Measurements from ENCODE around the gene NEURL1. TPM values are rescaled to one million over a fixed set of nuclear protein-coding genes. Genes with fewer than 3 reads are reported as not detected.

NEURL1 gene
- polyA plus RNA-seq, 3 donors: 3.0 to 17.2 (median 3.3) TPM

DNA sequence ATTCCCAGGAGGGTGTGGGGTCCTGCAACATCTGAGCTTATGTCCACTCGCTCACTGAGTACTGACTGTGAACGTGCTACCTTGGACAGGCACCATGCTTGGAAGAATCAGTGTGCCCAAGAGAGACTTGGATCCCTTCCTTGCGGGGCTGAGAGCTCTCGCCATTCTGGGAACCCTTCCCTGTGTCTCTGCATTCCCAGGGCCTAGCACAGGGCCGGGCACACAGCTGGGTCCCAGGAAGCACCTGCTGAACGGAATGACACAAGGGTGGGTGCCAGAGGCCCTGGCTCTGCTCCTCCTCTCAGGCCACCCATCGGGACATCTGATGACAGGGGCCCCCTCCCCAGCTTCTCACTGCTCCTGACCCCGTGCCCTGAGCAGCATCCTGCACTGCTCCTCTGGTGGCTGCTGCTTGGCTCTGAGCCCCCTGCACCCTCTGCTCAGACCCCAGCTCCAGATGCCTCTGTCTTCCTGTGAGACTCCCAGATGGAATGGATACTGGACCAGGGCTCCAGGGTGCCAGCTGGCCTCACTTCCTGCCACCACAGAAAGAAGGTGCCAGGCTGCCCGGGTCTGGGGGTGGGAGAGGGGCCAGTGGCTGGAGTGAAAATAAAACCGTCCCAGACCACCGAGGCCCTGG is 129.6 kb downstream of the NEURL1 start:
- H3K9me3 Mint-ChIP-seq: peaks cover 0 to 2% (median 0%) of the 10 kb centered on the region in 7 donors
- Histone ChIP-seq H3K27ac (ENCODE audit: low read depth in 1 of 2, low read length in 2 of 2) (no peak overlapping the region), H4K20me1 (ENCODE audit: insufficient read depth, low read length) (no peaks in the 10 kb centered on the region), H3K36me3 (replicated peaks in 1 of 2; ENCODE audit: control insufficient read depth in 1 of 2, insufficient read depth in 2 of 2, low read length in 2 of 2) (no peaks in the 10 kb centered on the region), H3K79me2 (ENCODE audit: insufficient read depth, low read length) (no peaks in the 10 kb centered on the region), H2AFZ (ENCODE audit: insufficient read depth, low read depth, low read length, poor library complexity, severe bottlenecking) (no peak overlapping the region), H3K4me1 (ENCODE audit: control insufficient read depth in 1 of 2, insufficient read depth in 2 of 2, low read length in 2 of 2) (no peaks in the 10 kb centered on the region), H3K27me3 (ENCODE audit: control insufficient read depth in 2 of 2, insufficient read depth in 2 of 2, low read length in 2 of 2) (no peaks in the 10 kb centered on the region), H3K4me3 (replicated peaks in 1 of 3; ENCODE audit: low read depth in 2 of 3, low read length in 3 of 3) (no peak overlapping the region), H3K9me3 (replicated peaks in 1 of 2; ENCODE audit: control insufficient read depth in 1 of 2, insufficient read depth in 1 of 2, low read length in 2 of 2) (no peaks in the 10 kb centered on the region), H3K4me2 (replicated peaks; ENCODE audit: extremely low read depth, low read length, poor library complexity, severe bottlenecking) (no peak overlapping the region), H3K9ac (ENCODE audit: insufficient read depth, low read length, poor library complexity, severe bottlenecking) (no peak overlapping the region)
- no peaks in the 10 kb centered on the region for H3K36me3 Mint-ChIP-seq
- H3K27ac Mint-ChIP-seq: no peak overlapping the region
- no peak overlapping the region for H3K4me3 Mint-ChIP-seq
- peaks cover 1 to 10% (median 6%) of the 10 kb centered on the region in 3 donors for H3K27me3 Mint-ChIP-seq (ENCODE audit: low read depth in 3 of 3)
- no peaks in the 10 kb centered on the region for H3K4me1 Mint-ChIP-seq
- DNase-seq: no peak
- intact Hi-C loops (cut with micrococcal nuclease): no loop called here
- 96% methylated on average over 9 of the region's 11 CpGs for WGBS (ENCODE audit: insufficient coverage)
- TF ChIP-seq, protein P1, sequence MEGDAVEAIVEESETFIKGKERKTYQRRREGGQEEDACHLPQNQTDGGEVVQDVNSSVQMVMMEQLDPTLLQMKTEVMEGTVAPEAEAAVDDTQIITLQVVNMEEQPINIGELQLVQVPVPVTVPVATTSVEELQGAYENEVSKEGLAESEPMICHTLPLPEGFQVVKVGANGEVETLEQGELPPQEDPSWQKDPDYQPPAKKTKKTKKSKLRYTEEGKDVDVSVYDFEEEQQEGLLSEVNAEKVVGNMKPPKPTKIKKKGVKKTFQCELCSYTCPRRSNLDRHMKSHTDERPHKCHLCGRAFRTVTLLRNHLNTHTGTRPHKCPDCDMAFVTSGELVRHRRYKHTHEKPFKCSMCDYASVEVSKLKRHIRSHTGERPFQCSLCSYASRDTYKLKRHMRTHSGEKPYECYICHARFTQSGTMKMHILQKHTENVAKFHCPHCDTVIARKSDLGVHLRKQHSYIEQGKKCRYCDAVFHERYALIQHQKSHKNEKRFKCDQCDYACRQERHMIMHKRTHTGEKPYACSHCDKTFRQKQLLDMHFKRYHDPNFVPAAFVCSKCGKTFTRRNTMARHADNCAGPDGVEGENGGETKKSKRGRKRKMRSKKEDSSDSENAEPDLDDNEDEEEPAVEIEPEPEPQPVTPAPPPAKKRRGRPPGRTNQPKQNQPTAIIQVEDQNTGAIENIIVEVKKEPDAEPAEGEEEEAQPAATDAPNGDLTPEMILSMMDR (IDR thresholded peaks at IDR 0.05): no peak

GRCh38 chr10:103626178-103626577 is 132.7 kb downstream of the NEURL1 start:
- H3K9me3 Mint-ChIP-seq: no peaks in the 10 kb centered on the region
- H3K4me3 Mint-ChIP-seq: no peak overlapping the region
- no peaks in the 10 kb centered on the region for H3K4me1 Mint-ChIP-seq
- TF ChIP-seq, protein P1 (IDR thresholded peaks at IDR 0.05): no peak
- no peaks in the 10 kb centered on the region for H4K20me1 ChIP-seq (ENCODE audit: insufficient read depth, low read length)
- H3K27me3 Mint-ChIP-seq (ENCODE audit: low read depth in 3 of 3): peaks cover 1 to 8% (median 6%) of the 10 kb centered on the region in 3 donors
- intact Hi-C loops (cut with micrococcal nuclease): no loop called here
- H3K36me3 Mint-ChIP-seq: no peaks in the 10 kb centered on the region
- H3K9me3 ChIP-seq (replicated peaks in 1 of 2; ENCODE audit: control insufficient read depth in 1 of 2, insufficient read depth in 1 of 2, low read length in 2 of 2): no peaks in the 10 kb centered on the region
- H3K27ac Mint-ChIP-seq: no peak overlapping the region
- H3K27me3 ChIP-seq (ENCODE audit: control insufficient read depth in 2 of 2, insufficient read depth in 2 of 2, low read length in 2 of 2): no peaks in the 10 kb centered on the region
- H3K4me2 ChIP-seq (replicated peaks; ENCODE audit: extremely low read depth, low read length, poor library complexity, severe bottlenecking): no peak overlapping the region
- DNase-seq: no peak
- no peaks in the 10 kb centered on the region for H3K36me3 ChIP-seq (replicated peaks in 1 of 2; ENCODE audit: control insufficient read depth in 1 of 2, insufficient read depth in 2 of 2, low read length in 2 of 2)
- no peak overlapping the region for H3K4me3 ChIP-seq (replicated peaks in 1 of 3; ENCODE audit: low read depth in 2 of 3, low read length in 3 of 3)
- no peaks in the 10 kb centered on the region for H3K79me2 ChIP-seq (ENCODE audit: insufficient read depth, low read length)
- 100% methylated on average over 3 of the region's 11 CpGs for WGBS (ENCODE audit: insufficient coverage)
- no peaks in the 10 kb centered on the region for H3K4me1 ChIP-seq (ENCODE audit: control insufficient read depth in 1 of 2, insufficient read depth in 2 of 2, low read length in 2 of 2)
- no peak overlapping the region for H3K9ac ChIP-seq (ENCODE audit: insufficient read depth, low read length, poor library complexity, severe bottlenecking)
- no peak overlapping the region for H2AFZ ChIP-seq (ENCODE audit: insufficient read depth, low read depth, low read length, poor library complexity, severe bottlenecking)
- no peak overlapping the region for H3K27ac ChIP-seq (ENCODE audit: low read depth in 1 of 2, low read length in 2 of 2)
